HEK293 (cell line): ENCODE results near the gene PTPRN2.
"Not testable (repeated sequence)": the region's sequence is repeated elsewhere in the genome, so short reads cannot be mapped to it uniquely, and the experiment has no call there.

Experiments
- CTCF ChIA-PET: fragments of 350-600 bp; formaldehyde crosslinking; extraction: SDS; loops from one replicate; lab custom pipeline; 2021; ENCODE audit warnings: antibody characterized with exemption; lab: Yijun Ruan, JAX
- POLR2A ChIA-PET: fragments of 300-600 bp; formaldehyde crosslinking; extraction: SDS; loops from one replicate; lab custom pipeline; 2020; ENCODE audit warnings: antibody characterized with exemption, inconsistent platforms; lab: Yijun Ruan, JAX
- H3K27ac ChIP-seq: fragments of 200-500 bp; sonication (Bioruptor generic); 2 replicates; pipeline ENCODE4 v1.5.1; 2014; ENCODE audit warnings: low read depth, low read length, control low read depth, inconsistent platforms; ENCODE audit errors: extremely low read depth
- H3K36me3 ChIP-seq, 2 experiments: fragments of 200-500 bp in 1 of 2; sonication (Bioruptor generic) in 1 of 2; 1 replicate in 1 of 2; 2 replicates in 1 of 2; pipeline ENCODE4 v1.5.1; 2014 to 2017; ENCODE audit warnings: inconsistent platforms in 2 of 2, low read length in 2 of 2; ENCODE audit not compliant: control insufficient read depth in 2 of 2, insufficient read depth in 1 of 2
- H3K4me1 ChIP-seq: fragments of 200-500 bp; sonication (Bioruptor generic); 2 replicates; pipeline ENCODE4 v1.5.1; 2014; ENCODE audit warnings: mild to moderate bottlenecking, low read length, inconsistent platforms; ENCODE audit not compliant: control insufficient read depth, insufficient read depth
- H3K4me3 ChIP-seq: 2 replicates; pipeline ENCODE4 v1.5.1; 2011; ENCODE audit warnings: low read depth, mild to moderate bottlenecking, control low read depth, low read length, moderate library complexity
- H3K9me3 ChIP-seq: fragments of 200-500 bp; sonication (Bioruptor generic); 2 replicates; pipeline ENCODE4 v1.5.1; 2014; ENCODE audit warnings: low read depth, low read length, inconsistent platforms; ENCODE audit not compliant: control insufficient read depth, insufficient read depth
- HOXC10 ChIP-seq: sonication (generic); formaldehyde crosslinking; IDR thresholded peaks from 2 replicates; pipeline ENCODE4 v1.8.1; 2023; ENCODE audit warnings: mild to moderate bottlenecking, missing genetic modification reagents
- KLF8 ChIP-seq: fragments of 450-650 bp; formaldehyde crosslinking; IDR thresholded peaks from 2 replicates; pipeline ENCODE4 v1.5.1; 2016; ENCODE audit warnings: missing biosample characterization, missing genetic modification characterization
- MYNN ChIP-seq: fragments of 450-650 bp; formaldehyde crosslinking; IDR thresholded peaks from 2 replicates; pipeline ENCODE4 v1.5.1; 2016; ENCODE audit warnings: missing biosample characterization, missing genetic modification characterization, borderline replicate concordance
- PRDM1 ChIP-seq: fragments of 450-650 bp; formaldehyde crosslinking; IDR thresholded peaks from 2 replicates; pipeline ENCODE4; 2016; ENCODE audit warnings: missing biosample characterization, missing genetic modification characterization
- RBAK ChIP-seq: fragments of 450-650 bp; formaldehyde crosslinking; IDR thresholded peaks from 2 replicates; pipeline ENCODE4 v1.5.1; 2016; ENCODE audit warnings: missing biosample characterization, missing genetic modification characterization
- WT1 ChIP-seq: fragments of 450-650 bp; formaldehyde crosslinking; IDR thresholded peaks from 2 replicates; pipeline ENCODE4 v1.5.1; 2016; ENCODE audit warnings: missing biosample characterization, missing genetic modification characterization
- ZNF10 ChIP-seq: fragments of 450-650 bp; formaldehyde crosslinking; IDR thresholded peaks from 2 replicates; pipeline ENCODE4 v1.5.1; 2017; ENCODE audit warnings: missing biosample characterization, missing genetic modification characterization
- ZNF146 ChIP-seq: fragments of 450-650 bp; formaldehyde crosslinking; IDR thresholded peaks from 2 replicates; pipeline ENCODE4 v1.5.1; 2016; ENCODE audit warnings: missing biosample characterization, missing genetic modification characterization
- ZNF19 ChIP-seq: fragments of 450-650 bp; formaldehyde crosslinking; IDR thresholded peaks from 2 replicates; pipeline ENCODE4; 2016; ENCODE audit warnings: missing biosample characterization, missing genetic modification characterization, low read depth
- ZNF202 ChIP-seq: fragments of 450-650 bp; formaldehyde crosslinking; IDR thresholded peaks from 2 replicates; pipeline ENCODE4 v1.5.1; 2016; ENCODE audit warnings: missing biosample characterization, missing genetic modification characterization, borderline replicate concordance
- ZNF221 ChIP-seq: fragments of 450-650 bp; formaldehyde crosslinking; IDR thresholded peaks from 2 replicates; pipeline ENCODE4 v1.5.1; 2017; ENCODE audit warnings: missing biosample characterization, missing genetic modification characterization, borderline replicate concordance
- ZNF23 ChIP-seq: fragments of 450-650 bp; formaldehyde crosslinking; IDR thresholded peaks from 2 replicates; pipeline ENCODE4 v1.5.1; 2016; ENCODE audit warnings: missing biosample characterization, missing genetic modification characterization, borderline replicate concordance
- ZNF239 ChIP-seq: fragments of 450-650 bp; formaldehyde crosslinking; IDR thresholded peaks from 2 replicates; pipeline ENCODE4 v1.5.1; 2016; ENCODE audit warnings: missing biosample characterization, missing genetic modification characterization
- ZNF248 ChIP-seq: fragments of 450-650 bp; formaldehyde crosslinking; IDR thresholded peaks from 2 replicates; pipeline ENCODE4 v1.5.1; 2017; ENCODE audit warnings: missing biosample characterization, missing genetic modification characterization
- ZNF324 ChIP-seq: fragments of 450-650 bp; formaldehyde crosslinking; IDR thresholded peaks from 2 replicates; pipeline ENCODE4 v1.5.1; 2016; ENCODE audit warnings: missing biosample characterization, missing genetic modification characterization
- ZNF354C ChIP-seq: fragments of 450-650 bp; formaldehyde crosslinking; IDR thresholded peaks from 2 replicates; pipeline ENCODE4 v1.5.1; 2016; ENCODE audit warnings: missing biosample characterization, missing genetic modification characterization, low read depth, borderline replicate concordance
- ZNF510 ChIP-seq: fragments of 450-650 bp; formaldehyde crosslinking; IDR thresholded peaks from 2 replicates; pipeline ENCODE4 v1.5.1; 2018; ENCODE audit warnings: mild to moderate bottlenecking, missing genetic modification characterization, missing biosample characterization; ENCODE audit not compliant: insufficient replicate concordance
- ZNF521 ChIP-seq: fragments of 450-650 bp; formaldehyde crosslinking; IDR thresholded peaks from 2 replicates; pipeline ENCODE4 v1.5.1; 2017; ENCODE audit warnings: missing biosample characterization, mild to moderate bottlenecking, missing genetic modification characterization
- ZNF529 ChIP-seq: fragments of 450-650 bp; formaldehyde crosslinking; IDR thresholded peaks from 2 replicates; pipeline ENCODE4 v1.5.1; 2017; ENCODE audit warnings: missing genetic modification characterization, missing biosample characterization; ENCODE audit not compliant: insufficient replicate concordance
- ZNF558 ChIP-seq: fragments of 450-650 bp; formaldehyde crosslinking; IDR thresholded peaks from 2 replicates; pipeline ENCODE4 v1.5.1; 2016; ENCODE audit warnings: missing biosample characterization, missing genetic modification characterization
- ZNF560 ChIP-seq: fragments of 450-650 bp; formaldehyde crosslinking; IDR thresholded peaks from 2 replicates; pipeline ENCODE4 v1.5.1; 2017; ENCODE audit warnings: missing biosample characterization, missing genetic modification characterization, borderline replicate concordance
- ZNF658 ChIP-seq: fragments of 450-650 bp; formaldehyde crosslinking; IDR thresholded peaks from 2 replicates; pipeline ENCODE4; 2016; ENCODE audit warnings: missing biosample characterization, missing genetic modification characterization
- ZNF830 ChIP-seq: fragments of 450-650 bp; IDR thresholded peaks from 2 replicates; pipeline ENCODE4 v1.5.0; 2018; ENCODE audit warnings: missing biosample characterization, missing genetic modification characterization, low read depth, mild to moderate bottlenecking, moderate library complexity
- ZSCAN30 ChIP-seq: fragments of 450-650 bp; IDR thresholded peaks from 2 replicates; pipeline ENCODE4 v1.5.1; 2018; ENCODE audit warnings: missing biosample characterization, mild to moderate bottlenecking, missing genetic modification characterization, moderate library complexity
- TF ChIP-seq, protein P1 (sequence below): fragments of 450-650 bp; formaldehyde crosslinking; IDR thresholded peaks from 2 replicates; pipeline ENCODE4 v1.5.1; 2016; ENCODE audit warnings: missing biosample characterization, missing genetic modification characterization, borderline replicate concordance
- TF ChIP-seq, protein P2 (sequence below): fragments of 450-650 bp; formaldehyde crosslinking; IDR thresholded peaks from 2 replicates; pipeline ENCODE4 v1.5.1; 2016; ENCODE audit warnings: missing biosample characterization, missing genetic modification characterization
- TF ChIP-seq, protein P3 (sequence below): fragments of 450-650 bp; formaldehyde crosslinking; IDR thresholded peaks from 2 replicates; pipeline ENCODE4 v1.5.0; 2017; ENCODE audit warnings: missing biosample characterization, missing genetic modification characterization, borderline replicate concordance

PTPRN2 gene

DNA sequence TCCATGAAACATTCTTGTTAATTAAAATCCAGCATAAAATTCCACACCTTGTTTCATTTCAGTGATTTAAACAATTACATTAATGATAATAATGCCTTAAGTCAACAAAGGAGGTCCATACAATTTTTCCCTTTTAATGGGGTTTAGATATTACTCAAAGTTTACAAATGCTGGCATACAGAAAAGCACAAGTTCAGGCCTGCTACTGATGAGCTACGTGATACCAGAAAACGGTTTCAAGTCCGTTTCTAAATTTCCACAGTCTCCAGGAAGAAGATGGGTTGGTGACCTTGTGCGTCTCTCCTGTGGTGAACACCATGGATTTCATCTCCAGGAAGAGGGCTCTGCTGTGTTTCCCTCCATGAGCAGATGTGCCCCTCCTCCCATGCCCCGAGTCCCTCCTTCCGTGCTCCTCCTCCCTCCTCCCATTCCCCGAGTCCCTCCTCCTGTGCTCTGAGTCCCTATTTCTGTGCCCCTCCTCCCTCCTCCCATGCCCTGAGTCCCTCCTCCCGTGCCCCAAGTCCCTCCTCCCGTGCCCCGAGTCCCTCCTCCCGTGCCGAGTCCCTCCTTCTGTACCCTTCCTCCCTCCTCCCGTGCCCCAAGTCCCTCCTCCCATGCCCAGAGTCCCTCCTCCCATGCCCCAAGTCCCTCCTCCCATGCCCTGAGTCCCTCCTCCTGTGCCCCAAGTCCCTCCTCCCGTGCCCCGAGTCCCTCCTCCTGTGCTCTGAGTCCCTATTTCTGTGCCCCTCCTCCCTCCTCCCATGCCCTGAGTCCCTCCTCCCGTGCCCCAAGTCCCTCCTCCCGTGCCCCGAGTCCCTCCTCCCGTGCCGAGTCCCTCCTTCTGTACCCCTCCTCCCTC is 201.9 kb downstream of the PTPRN2 start:
- POLR2A ChIA-PET, H3K4me1 ChIP-seq, H3K4me3 ChIP-seq, H3K36me3 ChIP-seq, H3K9me3 ChIP-seq, H3K27ac ChIP-seq: not testable (repeated sequence)
- CTCF ChIA-PET, result interaction anchor here (1.0 kb wide), 1 partner anchor 9 kb away, joined by 3 read pairs; no protein-coding TSS in a partner anchor

DNA sequence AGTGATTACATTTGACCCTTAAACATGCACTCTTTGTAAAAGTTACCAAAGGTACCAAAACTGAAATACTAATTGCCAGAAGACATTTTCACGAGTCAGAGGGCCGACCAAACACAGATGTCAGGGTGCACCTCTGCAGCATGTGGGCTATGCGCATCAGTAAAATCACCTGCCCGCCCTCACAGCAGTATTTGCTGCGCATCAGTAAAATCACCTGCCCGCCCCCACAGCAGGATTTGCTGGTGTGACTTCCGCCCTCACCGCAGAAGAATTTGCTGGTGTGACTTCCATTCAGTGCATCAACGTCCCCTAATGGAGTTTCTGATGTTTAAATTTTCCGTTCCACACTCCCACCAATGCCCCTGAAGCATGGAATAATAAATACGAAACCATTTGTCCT is 202.9 kb downstream of the PTPRN2 start:
- TF ChIP-seq, protein P1, sequence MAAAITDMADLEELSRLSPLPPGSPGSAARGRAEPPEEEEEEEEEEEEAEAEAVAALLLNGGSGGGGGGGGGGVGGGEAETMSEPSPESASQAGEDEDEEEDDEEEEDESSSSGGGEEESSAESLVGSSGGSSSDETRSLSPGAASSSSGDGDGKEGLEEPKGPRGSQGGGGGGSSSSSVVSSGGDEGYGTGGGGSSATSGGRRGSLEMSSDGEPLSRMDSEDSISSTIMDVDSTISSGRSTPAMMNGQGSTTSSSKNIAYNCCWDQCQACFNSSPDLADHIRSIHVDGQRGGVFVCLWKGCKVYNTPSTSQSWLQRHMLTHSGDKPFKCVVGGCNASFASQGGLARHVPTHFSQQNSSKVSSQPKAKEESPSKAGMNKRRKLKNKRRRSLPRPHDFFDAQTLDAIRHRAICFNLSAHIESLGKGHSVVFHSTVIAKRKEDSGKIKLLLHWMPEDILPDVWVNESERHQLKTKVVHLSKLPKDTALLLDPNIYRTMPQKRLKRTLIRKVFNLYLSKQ, result no peak
- TF ChIP-seq RBAK (tag by site-specific recombination) (no peak), ZNF529 (no peak), ZNF221 (tag by site-specific recombination) (no peak), ZNF10 (tag by site-specific recombination) (no peak), WT1 (tag by site-specific recombination) (no peak), ZNF202 (tag by site-specific recombination) (no peak), ZNF510 (no peak), ZNF560 (tag by site-specific recombination) (no peak), ZNF558 (no peak), ZNF248 (tag by site-specific recombination) (no peak)
- TF ChIP-seq, protein P2, sequence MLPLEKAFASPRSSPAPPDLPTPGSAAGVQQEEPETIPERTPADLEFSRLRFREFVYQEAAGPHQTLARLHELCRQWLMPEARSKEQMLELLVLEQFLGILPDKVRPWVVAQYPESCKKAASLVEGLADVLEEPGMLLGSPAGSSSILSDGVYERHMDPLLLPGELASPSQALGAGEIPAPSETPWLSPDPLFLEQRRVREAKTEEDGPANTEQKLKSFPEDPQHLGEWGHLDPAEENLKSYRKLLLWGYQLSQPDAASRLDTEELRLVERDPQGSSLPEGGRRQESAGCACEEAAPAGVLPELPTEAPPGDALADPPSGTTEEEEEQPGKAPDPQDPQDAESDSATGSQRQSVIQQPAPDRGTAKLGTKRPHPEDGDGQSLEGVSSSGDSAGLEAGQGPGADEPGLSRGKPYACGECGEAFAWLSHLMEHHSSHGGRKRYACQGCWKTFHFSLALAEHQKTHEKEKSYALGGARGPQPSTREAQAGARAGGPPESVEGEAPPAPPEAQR (tag by site-specific recombination), result no peak
- H3K4me1 ChIP-seq, result no peaks in the 10 kb centered on the region
- POLR2A ChIA-PET, result no interaction called here
- H3K27ac ChIP-seq, result no peak overlapping the region
- no peaks in the 10 kb centered on the region for H3K9me3 ChIP-seq
- no peaks in the 10 kb centered on the region for H3K36me3 ChIP-seq
- CTCF ChIA-PET, result no interaction called here
- no peak overlapping the region for H3K4me3 ChIP-seq

DNA sequence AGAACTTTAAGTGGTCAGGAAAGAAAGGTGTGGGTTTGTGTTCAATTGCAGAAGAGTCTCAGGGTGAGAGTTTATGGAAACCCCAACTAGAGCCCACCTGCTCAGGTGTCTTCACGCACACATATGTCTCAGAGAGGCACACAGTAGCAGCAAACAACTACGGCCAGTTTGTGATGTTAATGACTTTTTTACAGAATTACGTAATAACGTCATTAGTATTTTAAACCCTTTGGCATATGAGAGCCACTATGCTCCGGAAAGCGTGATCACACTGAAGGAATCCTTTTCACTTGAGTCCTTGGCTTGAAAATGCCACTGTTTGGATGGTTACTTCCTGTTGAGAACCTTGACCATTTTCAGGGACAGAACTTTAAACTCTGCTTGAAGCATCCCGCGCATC is 204.0 kb downstream of the PTPRN2 start:
- Histone ChIP-seq H3K9me3 (no peaks in the 10 kb centered on the region), H3K36me3 (no peaks in the 10 kb centered on the region), H3K27ac (no peak overlapping the region), H3K4me3 (no peak overlapping the region), H3K4me1 (no peaks in the 10 kb centered on the region)
- CTCF ChIA-PET, result no interaction called here
- POLR2A ChIA-PET, result no interaction called here
- TF ChIP-seq ZNF23, result no peak
- TF ChIP-seq PRDM1 (tag by site-specific recombination), result no peak
- no peak for TF ChIP-seq KLF8 (tag by site-specific recombination)
- TF ChIP-seq RBAK (tag by site-specific recombination), result no peak
- TF ChIP-seq HOXC10, result no peak
- no peak for TF ChIP-seq ZNF830 (tag by site-specific recombination)
- TF ChIP-seq ZNF529, result no peak
- TF ChIP-seq ZNF521 (tag by site-specific recombination), result no peak
- no peak for TF ChIP-seq ZNF146 (tag by site-specific recombination)
- TF ChIP-seq MYNN, result no peak
- no peak for TF ChIP-seq ZNF19 (tag by site-specific recombination)
- no peak for TF ChIP-seq ZSCAN30 (tag by site-specific recombination)
- TF ChIP-seq ZNF354C (tag by site-specific recombination), result no peak
- TF ChIP-seq, protein P3, sequence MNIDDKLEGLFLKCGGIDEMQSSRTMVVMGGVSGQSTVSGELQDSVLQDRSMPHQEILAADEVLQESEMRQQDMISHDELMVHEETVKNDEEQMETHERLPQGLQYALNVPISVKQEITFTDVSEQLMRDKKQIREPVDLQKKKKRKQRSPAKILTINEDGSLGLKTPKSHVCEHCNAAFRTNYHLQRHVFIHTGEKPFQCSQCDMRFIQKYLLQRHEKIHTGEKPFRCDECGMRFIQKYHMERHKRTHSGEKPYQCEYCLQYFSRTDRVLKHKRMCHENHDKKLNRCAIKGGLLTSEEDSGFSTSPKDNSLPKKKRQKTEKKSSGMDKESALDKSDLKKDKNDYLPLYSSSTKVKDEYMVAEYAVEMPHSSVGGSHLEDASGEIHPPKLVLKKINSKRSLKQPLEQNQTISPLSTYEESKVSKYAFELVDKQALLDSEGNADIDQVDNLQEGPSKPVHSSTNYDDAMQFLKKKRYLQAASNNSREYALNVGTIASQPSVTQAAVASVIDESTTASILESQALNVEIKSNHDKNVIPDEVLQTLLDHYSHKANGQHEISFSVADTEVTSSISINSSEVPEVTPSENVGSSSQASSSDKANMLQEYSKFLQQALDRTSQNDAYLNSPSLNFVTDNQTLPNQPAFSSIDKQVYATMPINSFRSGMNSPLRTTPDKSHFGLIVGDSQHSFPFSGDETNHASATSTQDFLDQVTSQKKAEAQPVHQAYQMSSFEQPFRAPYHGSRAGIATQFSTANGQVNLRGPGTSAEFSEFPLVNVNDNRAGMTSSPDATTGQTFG (tag by site-specific recombination), result no peak
- TF ChIP-seq ZNF239 (tag by site-specific recombination), result no peak
- no peak for TF ChIP-seq ZNF658 (tag by site-specific recombination)
- no peak for TF ChIP-seq ZNF324 (tag by site-specific recombination)
